BE2C (cell line): ENCODE measurements around the gene MBNL1.

Experiments used
- DNase-seq: peaks from one replicate; pipeline ENCODE4 v3.0.0-alpha.2; 2020
- H3K27me3 ChIP-seq: fragments of 250-450 bp; sonication (Bioruptor Pico); 2 replicates; pipeline ENCODE4 v1.5.1; 2020; ENCODE audit warnings: mild to moderate bottlenecking
- H3K36me3 ChIP-seq: fragments of 250-450 bp; sonication (Bioruptor Pico); 2 replicates; pipeline ENCODE4 v1.5.1; 2020; ENCODE audit warnings: mild to moderate bottlenecking
- H3K4me1 ChIP-seq: fragments of 250-450 bp; sonication (Bioruptor Pico); 2 replicates; pipeline ENCODE4 v1.5.1; 2020
- H3K4me3 ChIP-seq: 2 replicates; pipeline ENCODE4 v1.5.1; 2011; ENCODE audit warnings: low read depth, low read length
- H3K9me3 ChIP-seq: fragments of 250-450 bp; sonication (Bioruptor Pico); 2 replicates; pipeline ENCODE4 v1.5.1; 2020
- TF ChIP-seq, protein P1 (sequence below): IDR thresholded peaks from 2 replicates; pipeline ENCODE4 v1.5.1; 2012; ENCODE audit warnings: mild to moderate bottlenecking, low read depth, low read length

MBNL1 gene

GRCh38 chr3:152480282-152480953, 211.7 kb downstream of the MBNL1 start:
- no peak for DNase-seq
- Histone ChIP-seq H3K36me3 (no peaks in the 10 kb centered on the region), H3K9me3 (no peaks in the 10 kb centered on the region), H3K27me3 (no peaks in the 10 kb centered on the region), H3K4me1 (no peaks in the 10 kb centered on the region), H3K4me3 (no peak overlapping the region)
- TF ChIP-seq, protein P1, sequence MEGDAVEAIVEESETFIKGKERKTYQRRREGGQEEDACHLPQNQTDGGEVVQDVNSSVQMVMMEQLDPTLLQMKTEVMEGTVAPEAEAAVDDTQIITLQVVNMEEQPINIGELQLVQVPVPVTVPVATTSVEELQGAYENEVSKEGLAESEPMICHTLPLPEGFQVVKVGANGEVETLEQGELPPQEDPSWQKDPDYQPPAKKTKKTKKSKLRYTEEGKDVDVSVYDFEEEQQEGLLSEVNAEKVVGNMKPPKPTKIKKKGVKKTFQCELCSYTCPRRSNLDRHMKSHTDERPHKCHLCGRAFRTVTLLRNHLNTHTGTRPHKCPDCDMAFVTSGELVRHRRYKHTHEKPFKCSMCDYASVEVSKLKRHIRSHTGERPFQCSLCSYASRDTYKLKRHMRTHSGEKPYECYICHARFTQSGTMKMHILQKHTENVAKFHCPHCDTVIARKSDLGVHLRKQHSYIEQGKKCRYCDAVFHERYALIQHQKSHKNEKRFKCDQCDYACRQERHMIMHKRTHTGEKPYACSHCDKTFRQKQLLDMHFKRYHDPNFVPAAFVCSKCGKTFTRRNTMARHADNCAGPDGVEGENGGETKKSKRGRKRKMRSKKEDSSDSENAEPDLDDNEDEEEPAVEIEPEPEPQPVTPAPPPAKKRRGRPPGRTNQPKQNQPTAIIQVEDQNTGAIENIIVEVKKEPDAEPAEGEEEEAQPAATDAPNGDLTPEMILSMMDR: no peak

- TF ChIP-seq, protein P1: no peak
- H3K9me3 ChIP-seq: no peaks in the 10 kb centered on the region
- H3K4me1 ChIP-seq: no peaks in the 10 kb centered on the region
- DNase-seq: no peak
- H3K27me3 ChIP-seq: no peaks in the 10 kb centered on the region
- H3K36me3 ChIP-seq: no peaks in the 10 kb centered on the region
- no peak overlapping the region for H3K4me3 ChIP-seq
Observed at GRCh38 chr3:152486364-152486763, 217.6 kb downstream of the MBNL1 start.

GRCh38 chr3:152488449-152488848, 219.7 kb downstream of the MBNL1 start:
- Histone ChIP-seq H3K27me3 (no peaks in the 10 kb centered on the region), H3K4me1 (no peaks in the 10 kb centered on the region), H3K4me3 (no peak overlapping the region), H3K9me3 (no peaks in the 10 kb centered on the region), H3K36me3 (no peaks in the 10 kb centered on the region)
- no peak for DNase-seq
- TF ChIP-seq, protein P1: no peak

GRCh38 chr3:152491922-152492321, 223.2 kb downstream of the MBNL1 start:
- no peaks in the 10 kb centered on the region for H3K36me3 ChIP-seq
- H3K4me3 ChIP-seq: no peak overlapping the region
- H3K27me3 ChIP-seq: peaks cover 6% of the 10 kb centered on the region
- no peaks in the 10 kb centered on the region for H3K4me1 ChIP-seq
- TF ChIP-seq, protein P1: no peak
- DNase-seq: no peak
- H3K9me3 ChIP-seq: no peaks in the 10 kb centered on the region

DNA sequence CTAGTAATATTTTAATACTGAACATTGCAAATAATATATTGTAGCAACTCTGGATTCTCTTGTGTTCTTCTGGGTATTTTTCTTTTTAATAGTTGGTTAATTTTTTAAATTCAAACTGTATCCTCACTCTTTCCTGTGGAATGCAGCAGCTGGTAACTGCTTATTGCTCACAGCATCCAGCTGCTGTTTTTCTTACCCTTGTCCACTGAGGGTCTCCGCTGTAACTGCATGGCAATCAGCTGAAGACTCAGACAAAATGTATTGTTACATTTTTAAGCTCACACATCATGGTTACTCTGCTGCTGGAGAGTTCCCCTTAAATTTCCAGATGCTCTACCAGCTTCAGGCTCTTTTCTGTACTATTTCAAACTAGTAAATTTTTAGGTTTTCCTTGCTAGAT, 227.6 kb downstream of the MBNL1 start:
- Histone ChIP-seq H3K36me3 (no peaks in the 10 kb centered on the region), H3K27me3 (peaks cover 6% of the 10 kb centered on the region), H3K4me1 (no peaks in the 10 kb centered on the region), H3K9me3 (no peaks in the 10 kb centered on the region), H3K4me3 (no peak overlapping the region)
- no peak for DNase-seq
- TF ChIP-seq, protein P1: no peak

DNA sequence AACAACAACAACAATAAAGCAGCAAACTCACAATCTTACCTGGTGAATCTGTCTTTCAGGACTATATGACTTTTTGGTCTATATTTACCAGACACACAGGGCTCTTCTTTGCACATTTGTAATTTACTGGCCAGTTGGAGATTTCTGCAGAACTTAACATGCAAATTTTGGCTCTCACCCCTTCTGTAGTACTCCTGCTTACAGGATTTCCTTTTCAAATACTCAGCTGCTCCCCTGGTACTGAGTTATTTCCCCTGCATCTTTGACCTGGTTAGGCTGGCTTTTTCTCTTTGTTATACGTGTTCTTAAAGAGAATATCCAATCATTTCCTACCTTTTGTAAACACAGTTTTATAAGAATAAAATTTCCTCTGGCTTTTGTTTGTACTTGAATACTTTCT, 228.0 kb downstream of the MBNL1 start:
- no peak overlapping the region for H3K4me3 ChIP-seq
- TF ChIP-seq, protein P1: no peak
- DNase-seq: no peak
- H3K36me3 ChIP-seq: no peaks in the 10 kb centered on the region
- no peaks in the 10 kb centered on the region for H3K4me1 ChIP-seq
- H3K9me3 ChIP-seq: no peaks in the 10 kb centered on the region
- H3K27me3 ChIP-seq: peaks cover 6% of the 10 kb centered on the region
